H1 (cell line): ENCODE results near the gene DIP2C. TPM values are rescaled to one million over a fixed set of nuclear protein-coding genes. Genes with fewer than 3 reads are reported as not detected.

Experiments used
- CTCF ChIA-PET: fragments of 300-600 bp; sonication (Branson Sonifier 250); formaldehyde crosslinking; loops from one replicate; lab custom pipeline; 2021; ENCODE audit not compliant: partially characterized antibody; lab: Charles Lee
- POLR2A ChIA-PET: fragments of 300-600 bp; sonication (Branson Sonifier 250); formaldehyde crosslinking; loops from one replicate; lab custom pipeline; 2021; ENCODE audit warnings: inconsistent platforms; ENCODE audit not compliant: partially characterized antibody; lab: Charles Lee
- DNase-seq, 2 experiments: peaks; one replicate each; pipeline versions ENCODE4 v3.0.0 to v3.0.0-alpha.2; 2010 to 2022; ENCODE audit warnings: low spot score in 2 of 2, low read depth in 1 of 2, mixed read lengths in 1 of 2
- FAIRE-seq: peaks from 2 replicates; lab custom pipeline; 2011; peaks lifted over from hg19 to GRCh38; lab: Jason Lieb, UNC
- H2AFZ ChIP-seq: 2 replicates; pipeline ENCODE4 v1.8.1; 2012; ENCODE audit warnings: low read length, inconsistent platforms
- H2AK5ac ChIP-seq: 2 replicates; pipeline ENCODE4 v1.6.1; 2013; ENCODE audit warnings: low read depth, low read length
- H2BK120ac ChIP-seq: replicated peaks from 2 replicates; pipeline ENCODE3; 2013; ENCODE audit warnings: low read depth, low read length, inconsistent platforms
- H2BK12ac ChIP-seq: 2 replicates; pipeline ENCODE4 v1.6.1; 2013; ENCODE audit warnings: low read depth, low read length
- H2BK15ac ChIP-seq: 2 replicates; pipeline ENCODE4 v1.6.1; 2013; ENCODE audit warnings: low read length
- H2BK20ac ChIP-seq: 2 replicates; pipeline ENCODE4 v1.6.1; 2013; ENCODE audit warnings: low read length
- H2BK5ac ChIP-seq: 2 replicates; pipeline ENCODE4 v1.6.1; 2013; ENCODE audit warnings: low read depth, low read length
- H3K14ac ChIP-seq: 2 replicates; pipeline ENCODE4 v1.6.1; 2013; ENCODE audit warnings: inconsistent platforms; ENCODE audit not compliant: insufficient read length
- H3K18ac ChIP-seq: 2 replicates; pipeline ENCODE4 v1.6.1; 2013; ENCODE audit warnings: low read length; ENCODE audit errors: extremely low read depth
- H3K23ac ChIP-seq: 2 replicates; pipeline ENCODE4 v1.6.1; 2013; ENCODE audit warnings: inconsistent platforms; ENCODE audit not compliant: insufficient read length
- H3K23me2 ChIP-seq: 2 replicates; pipeline ENCODE4 v1.6.1; 2013; ENCODE audit warnings: low read depth, low read length
- H3K27ac ChIP-seq: 2 replicates; pipeline ENCODE4 v1.6.1; 2011; ENCODE audit warnings: low read depth, low read length, inconsistent platforms
- H3K27me3 ChIP-seq, 4 experiments: replicated peaks in 1 of 4; 1 replicate in 1 of 4; 2 replicates in 3 of 4; pipeline versions ENCODE4 v1.6.1 to v1.8.1; 2011 to 2013; ENCODE audit warnings: low read length in 3 of 4, mild to moderate bottlenecking in 3 of 4, inconsistent platforms in 2 of 4, mixed read lengths in 2 of 4, moderate library complexity in 1 of 4; ENCODE audit not compliant: control insufficient read depth in 3 of 4, insufficient read depth in 3 of 4; ENCODE audit errors: extremely low read depth in 1 of 4
- H3K36me3 ChIP-seq, 4 experiments: 2 replicates each; pipeline versions ENCODE4 v1.6.1 to v1.8.1; 2011 to 2013; ENCODE audit warnings: mild to moderate bottlenecking in 4 of 4, low read length in 3 of 4, moderate library complexity in 2 of 4, control low read depth in 1 of 4, inconsistent platforms in 1 of 4; ENCODE audit not compliant: insufficient read depth in 4 of 4, control insufficient read depth in 2 of 4
- H3K4ac ChIP-seq: replicated peaks from 2 replicates; pipeline ENCODE3; 2013; ENCODE audit warnings: low read length, low read depth, mixed read lengths, inconsistent platforms; ENCODE audit not compliant: insufficient read length
- H3K4me1 ChIP-seq, 4 experiments: replicated peaks in 1 of 4; 1 replicate in 1 of 4; 2 replicates in 3 of 4; pipeline versions ENCODE4 v1.6.1 to v1.8.1; 2011 to 2013; ENCODE audit warnings: low read length in 3 of 4, inconsistent platforms in 2 of 4, mixed read lengths in 1 of 4; ENCODE audit not compliant: insufficient read depth in 4 of 4, control insufficient read depth in 3 of 4
- H3K4me2 ChIP-seq, 2 experiments: 2 replicates each; pipeline versions ENCODE4 v1.6.1 to v1.8.1; 2011 to 2013; ENCODE audit warnings: low read depth in 2 of 2, low read length in 2 of 2, control low read depth in 1 of 2, inconsistent platforms in 1 of 2, mild to moderate bottlenecking in 1 of 2; ENCODE audit not compliant: insufficient read depth in 1 of 2
- H3K4me3 ChIP-seq, 4 experiments: fragments of 200-600, 300-600 bp in 1 of 4; sonication (generic), shearing (Covaris generic), sonication (Bioruptor Twin) in 1 of 4; 2 replicates each; pipeline versions ENCODE4 v1.5.1 to v1.8.1; 2011 to 2016; ENCODE audit warnings: low read length in 4 of 4, low read depth in 3 of 4, control low read depth in 2 of 4, inconsistent platforms in 2 of 4, mild to moderate bottlenecking in 2 of 4, mixed read lengths in 1 of 4, moderate library complexity in 1 of 4; ENCODE audit not compliant: insufficient read depth in 2 of 4; ENCODE audit errors: extremely low read depth in 1 of 4
- H3K56ac ChIP-seq: replicated peaks from 2 replicates; pipeline ENCODE3; 2013; ENCODE audit warnings: low read depth, mild to moderate bottlenecking, mixed read lengths, low read length, inconsistent platforms; ENCODE audit not compliant: insufficient read length
- H3K79me1 ChIP-seq: 2 replicates; pipeline ENCODE4 v1.6.1; 2013; ENCODE audit warnings: low read depth, low read length, control low read depth
- H3K79me2 ChIP-seq, 2 experiments: 2 replicates each; pipeline versions ENCODE4 v1.6.1 to v1.8.1; 2012 to 2013; ENCODE audit warnings: low read length in 2 of 2, mild to moderate bottlenecking in 2 of 2, inconsistent platforms in 1 of 2; ENCODE audit not compliant: insufficient read depth in 2 of 2, control insufficient read depth in 1 of 2
- H3K9ac ChIP-seq, 4 experiments: replicated peaks in 1 of 4; 1 replicate in 1 of 4; 2 replicates in 3 of 4; pipeline versions ENCODE4 v1.6.1 to v1.8.1; 2011 to 2013; ENCODE audit warnings: low read depth in 3 of 4, low read length in 3 of 4, control low read depth in 2 of 4, mild to moderate bottlenecking in 2 of 4, moderate library complexity in 2 of 4, inconsistent platforms in 1 of 4; ENCODE audit errors: extremely low read depth in 1 of 4
- H3K9me3 ChIP-seq, 2 experiments: 2 replicates each; pipeline versions ENCODE4 v1.6.1 to v1.8.1; 2012 to 2013; ENCODE audit warnings: mild to moderate bottlenecking in 2 of 2, moderate library complexity in 2 of 2, control low read depth in 1 of 2, inconsistent platforms in 1 of 2, low read depth in 1 of 2, low read length in 1 of 2, mixed read lengths in 1 of 2; ENCODE audit not compliant: insufficient read depth in 2 of 2
- H4K20me1 ChIP-seq, 2 experiments: replicated peaks in 1 of 2; 2 replicates each; pipeline versions ENCODE3 to v1.8.1; 2011 to 2013; ENCODE audit warnings: inconsistent platforms in 2 of 2, low read length in 2 of 2, mild to moderate bottlenecking in 1 of 2; ENCODE audit not compliant: insufficient read depth in 2 of 2, control insufficient read depth in 1 of 2
- H4K5ac ChIP-seq: 2 replicates; pipeline ENCODE4 v1.6.1; 2013; ENCODE audit warnings: low read length, low read depth, mixed read lengths, inconsistent platforms; ENCODE audit not compliant: insufficient read length
- H4K8ac ChIP-seq: 2 replicates; pipeline ENCODE4 v1.8.0; 2013; ENCODE audit warnings: mild to moderate bottlenecking, moderate library complexity, low read length, inconsistent platforms; ENCODE audit not compliant: insufficient read depth; ENCODE audit errors: extremely low read depth
- H4K91ac ChIP-seq: replicated peaks from 2 replicates; pipeline ENCODE3; 2013; ENCODE audit warnings: low read length, mixed read lengths, inconsistent platforms; ENCODE audit not compliant: insufficient read length
- ASH2L ChIP-seq: fragments of 200-600, 300-600 bp; sonication (generic); IDR thresholded peaks from one replicate; pipeline ENCODE4 v1.7.1; 2017; ENCODE audit warnings: low read length
- HDAC6 ChIP-seq: IDR thresholded peaks from one replicate; pipeline ENCODE4 v1.7.1; 2012; ENCODE audit warnings: low read depth, mild to moderate bottlenecking, inconsistent platforms, low read length, moderate library complexity
- KDM4A ChIP-seq: IDR thresholded peaks from one replicate; pipeline ENCODE4 v1.7.1; 2012; ENCODE audit warnings: low read depth, mild to moderate bottlenecking, moderate library complexity, low read length, inconsistent platforms; ENCODE audit not compliant: severe bottlenecking
- PHF8 ChIP-seq: fragments of 200-600 bp; sonication (generic); conservative IDR thresholded peaks from 2 replicates; pipeline ENCODE4 v1.7.1; 2012; ENCODE audit warnings: low read depth, mild to moderate bottlenecking, inconsistent platforms, low read length, moderate library complexity
- POLR2A ChIP-seq, 2 experiments: IDR thresholded peaks; 1 replicate in 1 of 2; 2 replicates in 1 of 2; pipeline ENCODE4 v1.6.1; 2011; ENCODE audit warnings: low read depth in 2 of 2, low read length in 2 of 2, mild to moderate bottlenecking in 2 of 2; ENCODE audit errors: control extremely low read depth in 1 of 2
- POLR2AphosphoS5 ChIP-seq: IDR thresholded peaks from 2 replicates; pipeline ENCODE4 v1.6.1; 2011; ENCODE audit warnings: low read depth, low read length
- SIX5 ChIP-seq: IDR thresholded peaks from 2 replicates; pipeline ENCODE4 v1.6.1; 2011; ENCODE audit warnings: mild to moderate bottlenecking, low read depth, low read length
- WGBS, 2 experiments: shearing (Covaris generic) in 1 of 2; methylation state at CpG; one replicate each; pipeline versions ENCODE4 v1.1.6 to v1.1.7; 2013 to 2015; ENCODE audit warnings: low lambda C conversion rate in 2 of 2, mixed read lengths in 2 of 2, inconsistent platforms in 1 of 2, low coverage in 1 of 2, missing lambda C conversion rate in 1 of 2; ENCODE audit not compliant: insufficient replicate concordance in 2 of 2, insufficient coverage in 1 of 2, insufficient read length in 1 of 2; ENCODE audit errors: extremely low coverage in 1 of 2, missing lambda C conversion rate in 1 of 2; 5-methylcytosine and 5-hydroxymethylcytosine counted together
- polyA plus RNA-seq, 7 experiments: library from polyadenylated mRNA; depleted of rRNA in 3 of 7; stranded (reverse) in 5 of 7; unstranded in 2 of 7; fragments of >200 nt in 5 of 7; fragments of 200-250 nt in 2 of 7; gene quantifications; 1 replicate in 5 of 7; 2 replicates in 1 of 7; 4 replicates in 1 of 7; pipeline versions ENCODE4 v1.2.1 to v1.2.3, GENCODE V29; 2011 to 2013; ENCODE audit warnings: missing spikeins in 2 of 7, mixed read lengths in 2 of 7
- total RNA-seq: library from RNA; stranded (reverse); fragmentation: NEBNext Ultra II Directional; extraction: Animal tissue kit (Norgen Biotek cat#: 25700); gene quantifications from 2 replicates; pipeline ENCODE4 v1.2.1, GENCODE V29; 2021

The DIP2C gene
- total and polyA plus RNA-seq, 2 of the 8 experiments (the other 6 are each of a cell fraction or from before 2014, with no cell fraction given): 3.8 to 9.3 TPM

DNA sequence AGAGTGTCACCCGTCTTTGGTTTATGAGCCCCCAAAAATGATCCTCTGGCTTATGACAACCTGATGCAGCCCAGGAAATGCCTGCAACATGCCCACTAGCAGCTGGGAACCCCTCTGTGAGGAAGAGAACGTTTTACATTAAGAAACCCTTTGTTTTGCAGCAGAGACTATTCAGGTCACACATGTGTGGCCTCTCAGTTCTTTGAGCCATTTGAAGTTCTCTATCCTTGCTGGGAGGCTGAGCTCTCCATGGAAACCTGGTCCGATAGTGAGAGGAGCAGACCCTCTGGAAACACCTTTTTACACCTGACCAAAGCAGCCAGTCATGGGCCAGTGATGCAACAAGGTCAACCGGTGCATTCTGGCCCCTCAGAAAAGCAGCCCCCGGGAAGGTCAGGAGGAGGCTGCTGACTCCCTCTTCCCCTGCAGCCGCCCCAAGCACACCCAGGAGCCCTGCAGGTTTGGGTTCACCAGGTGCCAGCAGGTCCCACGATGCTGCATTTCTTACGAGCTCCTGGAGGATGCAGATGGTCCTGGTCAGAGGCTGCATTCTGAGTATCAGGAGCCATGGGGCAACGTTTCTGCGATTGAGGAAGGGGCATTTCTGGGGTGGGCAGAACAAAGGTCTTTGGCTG lies 419.9 kb downstream of the DIP2C start:
- Histone ChIP-seq H4K20me1 (no peaks in the 10 kb centered on the region), H3K4me2 (no peak overlapping the region)
- TF ChIP-seq PHF8: no peak
- TF ChIP-seq KDM4A: no peak
- TF ChIP-seq HDAC6: no peak
- no peak for TF ChIP-seq ASH2L
- no peak for TF ChIP-seq POLR2AphosphoS5
- TF ChIP-seq SIX5: no peak
- no peak for TF ChIP-seq POLR2A (IDR thresholded peaks at IDR 0.05; ENCODE audit: control extremely low read depth in 1 of 2, low read depth in 2 of 2, low read length in 2 of 2)

More for the DNA sequence above, 419.9 kb downstream of the DIP2C start:
- Histone ChIP-seq H3K79me2 (no peaks in the 10 kb centered on the region), H3K23ac (no peak overlapping the region), H2BK12ac (no peak overlapping the region), H3K56ac (no peak overlapping the region), H3K27ac (no peak overlapping the region), H3K14ac (no peak overlapping the region), H2BK5ac (no peak overlapping the region; the same call in 1 of the 2 replicates), H4K91ac (no peak overlapping the region), H3K36me3 (no peaks in the 10 kb centered on the region), H2AK5ac (no peak overlapping the region), H2BK20ac (no peak overlapping the region), H2BK120ac (no peak overlapping the region), H3K23me2 (no peaks in the 10 kb centered on the region), H3K4me1 (peaks cover 0 to 5% (median 3%) of the 10 kb centered on the region in 4 experiments; a peak in 3 of 7 replicates), H3K79me1 (no peaks in the 10 kb centered on the region), H3K27me3 (no peaks in the 10 kb centered on the region; a peak in 1 of 7 replicates), H4K5ac (no peak overlapping the region), H3K9me3 (no peaks in the 10 kb centered on the region), H3K4ac (no peak overlapping the region), H3K9ac (no peak overlapping the region), H2BK15ac (no peak overlapping the region), H3K4me3 (no peak overlapping the region), H4K8ac (no peak overlapping the region; the same call in 1 of the 2 replicates), H3K18ac (no peak overlapping the region), H2AFZ (no peak overlapping the region)
- WGBS, 2 experiments: 78% methylated on average over 10 of the region's 10 CpGs; no CpG with 5 or more reads in 1 of the 2 experiments
- no peak for FAIRE-seq
- CTCF ChIA-PET: interaction anchor here (0.7 to 3.0 kb wide), 6 partner anchors 9 to 519 kb away, joined by 3 to 10 read pairs (median 4); no protein-coding TSS in a partner anchor
- POLR2A ChIA-PET: no interaction called here
- DNase-seq: no peak
